HCT116 (cell line): ENCODE data around the gene KRT2.

ENCODE experiments used
- ZNF274 ChIP-seq: fragments of 200-500 bp; sonication (Bioruptor generic); IDR thresholded peaks from 2 replicates; pipeline ENCODE4 v1.6.1; 2014; ENCODE audit warnings: mild to moderate bottlenecking, low read depth, low read length, inconsistent platforms
- TF ChIP-seq, protein P1 (sequence below): IDR thresholded peaks from 2 replicates; pipeline ENCODE4 v1.6.1; 2012

DNA sequence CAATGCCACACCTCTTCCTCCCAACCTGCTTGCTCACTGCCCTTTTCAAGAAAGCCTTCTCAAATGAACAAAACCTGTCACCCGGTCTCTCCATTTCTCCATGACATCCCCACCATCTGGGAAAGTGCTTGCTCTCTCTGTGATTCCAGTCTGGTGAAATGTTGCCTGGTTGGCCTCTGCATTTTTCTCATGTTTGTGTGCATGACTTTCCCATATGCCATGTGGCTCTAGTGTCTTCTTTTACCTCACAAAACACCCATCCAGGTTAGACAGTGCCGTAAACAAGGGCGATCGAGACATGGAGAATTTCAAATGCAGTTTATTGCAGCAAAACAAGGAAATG is 22.4 kb upstream of the KRT2 start:
- TF ChIP-seq ZNF274, result no peak
- TF ChIP-seq, protein P1, sequence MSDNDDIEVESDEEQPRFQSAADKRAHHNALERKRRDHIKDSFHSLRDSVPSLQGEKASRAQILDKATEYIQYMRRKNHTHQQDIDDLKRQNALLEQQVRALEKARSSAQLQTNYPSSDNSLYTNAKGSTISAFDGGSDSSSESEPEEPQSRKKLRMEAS, result no peak
